SH-SY5Y (cell line): ENCODE results near the gene MAP2K2.

ENCODE experiments used
- GATA2 ChIP-seq: IDR thresholded peaks from 2 replicates; pipeline ENCODE4 v1.6.1; 2011; ENCODE audit warnings: mild to moderate bottlenecking, low read depth, low read length
- GATA3 ChIP-seq: IDR thresholded peaks from 2 replicates; pipeline ENCODE4 v1.6.1; 2011; ENCODE audit warnings: low read depth, mild to moderate bottlenecking, low read length, moderate library complexity

DNA sequence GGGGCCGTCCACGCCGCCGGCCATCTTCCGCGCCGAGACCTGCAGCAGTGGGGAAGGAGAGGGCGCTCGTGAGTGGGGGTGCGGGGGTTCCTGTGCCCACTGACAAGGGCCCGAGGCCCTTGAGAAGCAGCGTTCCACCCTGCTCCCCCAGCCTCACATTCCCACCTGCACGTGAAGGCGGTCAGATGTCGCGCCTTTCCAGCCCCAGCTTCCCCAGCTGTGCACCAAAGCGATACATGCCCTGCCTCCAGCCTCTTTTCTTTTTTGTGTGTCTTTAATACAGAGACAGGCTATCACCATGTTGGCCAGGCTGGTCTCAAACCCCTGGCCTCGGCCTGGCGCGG lies 68.7 kb downstream of the MAP2K2 start:
- TF ChIP-seq GATA2 (no peak), GATA3 (no peak)
